Measurements from ENCODE around the gene SHFL.

Gene SHFL

GRCh38 chr19:10086591-10087192 lies 575 bp downstream of the SHFL start:
- ChIA-PET CTCF (no interaction called here), POLR2A (interaction anchor here (0.6 kb wide), 1 partner anchor 1620 kb away, joined by 5 read pairs; no protein-coding TSS in a partner anchor)
- no peak overlapping the region; the same call in 1 of the 2 replicates for H3K27ac ChIP-seq (ENCODE audit: extremely low read depth, low read depth, low read length)
- no peaks in the 10 kb centered on the region for H3K9me3 ChIP-seq (ENCODE audit: control insufficient read depth, insufficient read depth, low read depth, low read length)
- peak overlapping the region; percentile 57; the same call in 1 of the 2 replicates for H3K4me3 ChIP-seq (ENCODE audit: low read depth, low read length)
- TF ChIP-seq ZNF664 (tag by site-specific recombination; IDR thresholded peaks at IDR 0.05) = no peak
- no peak for TF ChIP-seq ZNF585B (tag by site-specific recombination; IDR thresholded peaks at IDR 0.05)
- no peak for TF ChIP-seq ZBTB20 (tag by site-specific recombination; IDR thresholded peaks at IDR 0.05)
- 0 out of 2 replicates have a peak, but pooled peaks have one; percentile 60 for TF ChIP-seq BCL11A (tag by site-specific recombination; IDR thresholded peaks at IDR 0.05; ENCODE audit: low read depth)
- peak; percentile 78; the same call in 1 of the 2 replicates for TF ChIP-seq BCL11B (tag by site-specific recombination; IDR thresholded peaks at IDR 0.05; ENCODE audit: low read depth)
- TF ChIP-seq ZNF560 (tag by site-specific recombination; IDR thresholded peaks at IDR 0.05; ENCODE audit: borderline replicate concordance) = no peak
- no peak for TF ChIP-seq GLIS1 (tag by site-specific recombination; IDR thresholded peaks at IDR 0.05)
- TF ChIP-seq ZNF548 (tag by site-specific recombination; IDR thresholded peaks at IDR 0.05) = no peak
- TF ChIP-seq ELK4 (IDR thresholded peaks at IDR 0.05; ENCODE audit: borderline replicate concordance, low read depth, low read length) = no peak
- H3K36me3 ChIP-seq (ENCODE audit: control insufficient read depth in 2 of 2, insufficient read depth in 1 of 2, low read length in 2 of 2) = no peaks in the 10 kb centered on the region
- H3K4me1 ChIP-seq (ENCODE audit: control insufficient read depth, insufficient read depth, low read length) = no peaks in the 10 kb centered on the region

DNA sequence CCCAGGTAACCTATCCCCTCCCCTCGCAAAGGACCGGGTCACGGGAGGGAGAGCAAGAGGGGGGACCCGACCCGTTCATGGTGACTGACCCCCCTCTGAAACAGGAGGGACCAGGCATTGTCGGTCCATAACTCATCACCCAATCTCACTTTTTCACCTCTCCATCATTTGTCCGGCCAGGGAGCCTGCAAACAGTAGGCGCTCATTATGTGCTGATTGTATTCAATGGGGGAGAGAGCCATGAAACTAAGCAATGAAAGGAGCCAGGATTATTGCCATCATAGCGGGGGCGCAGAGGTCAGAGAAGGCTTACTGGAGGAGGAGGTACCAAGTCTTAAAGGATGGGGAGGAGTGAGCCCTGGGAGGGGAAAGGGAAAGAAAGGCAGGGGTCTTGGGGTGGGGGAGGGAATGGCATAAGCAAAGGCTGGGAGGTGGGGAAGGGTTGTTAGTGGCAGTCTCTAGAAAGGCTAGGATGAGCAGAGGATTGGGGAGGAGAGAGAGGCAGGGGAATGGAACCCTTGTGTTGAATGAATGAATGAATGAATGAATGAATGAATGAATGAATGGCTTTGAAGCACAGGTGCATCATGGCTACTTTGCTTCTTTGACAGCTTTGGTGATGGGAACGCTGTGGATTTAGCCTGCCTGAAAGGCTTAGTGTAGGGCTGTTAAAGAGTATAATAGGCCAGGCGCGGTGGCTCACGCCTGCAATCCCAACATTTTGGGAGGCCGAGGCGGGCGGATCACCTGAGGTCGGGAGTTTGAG lies 1.4 kb downstream of the SHFL start:
- Histone ChIP-seq H3K4me1 (ENCODE audit: control insufficient read depth, insufficient read depth, low read length) (no peaks in the 10 kb centered on the region), H3K36me3 (ENCODE audit: control insufficient read depth in 2 of 2, insufficient read depth in 1 of 2, low read length in 2 of 2) (no peaks in the 10 kb centered on the region), H3K9me3 (ENCODE audit: control insufficient read depth, insufficient read depth, low read depth, low read length) (no peaks in the 10 kb centered on the region), H3K4me3 (ENCODE audit: low read depth, low read length) (no peak overlapping the region), H3K27ac (ENCODE audit: extremely low read depth, low read depth, low read length) (no peak overlapping the region)
- TF ChIP-seq ZNF792 (tag by site-specific recombination; IDR thresholded peaks at IDR 0.05) (0 out of 2 replicates have a peak, but pooled peaks have one; percentile 56), ZNF24 (tag by site-specific recombination; IDR thresholded peaks at IDR 0.05) (peak; percentile 98), HOXC10 (CRISPR knock-in tag; IDR thresholded peaks at IDR 0.05) (no peak)
- ChIA-PET CTCF (interaction anchor here (0.9 kb wide), 1 partner anchor 11 kb away, joined by 3 read pairs; no protein-coding TSS in a partner anchor), POLR2A (interaction anchor here (0.7 kb wide), 1 partner anchor 855 kb away, joined by 5 read pairs; no protein-coding TSS in a partner anchor)

- no peak overlapping the region for H3K27ac ChIP-seq (ENCODE audit: extremely low read depth, low read depth, low read length)
- CTCF ChIA-PET = no interaction called here
- no peak overlapping the region for H3K4me3 ChIP-seq (ENCODE audit: low read depth, low read length)
- no peaks in the 10 kb centered on the region for H3K4me1 ChIP-seq (ENCODE audit: control insufficient read depth, insufficient read depth, low read length)
- POLR2A ChIA-PET = no interaction called here
- H3K9me3 ChIP-seq (ENCODE audit: control insufficient read depth, insufficient read depth, low read depth, low read length) = no peaks in the 10 kb centered on the region
- H3K36me3 ChIP-seq (ENCODE audit: control insufficient read depth in 2 of 2, insufficient read depth in 1 of 2, low read length in 2 of 2) = no peaks in the 10 kb centered on the region
- TF ChIP-seq ZNF48 (tag by site-specific recombination; IDR thresholded peaks at IDR 0.05) (no peak), ZBTB20 (tag by site-specific recombination; IDR thresholded peaks at IDR 0.05) (no peak), ZFP37 (tag by site-specific recombination; IDR thresholded peaks at IDR 0.05) (no peak), PRDM10 (tag by site-specific recombination; IDR thresholded peaks at IDR 0.05) (no peak), GLI4 (tag by site-specific recombination; IDR thresholded peaks at IDR 0.05) (no peak), ZNF19 (tag by site-specific recombination; IDR thresholded peaks at IDR 0.05; ENCODE audit: low read depth) (no peak), ZNF175 (tag by site-specific recombination; IDR thresholded peaks at IDR 0.05) (no peak), GLIS1 (tag by site-specific recombination; IDR thresholded peaks at IDR 0.05) (no peak), ZNF140 (tag by site-specific recombination; IDR thresholded peaks at IDR 0.05) (no peak), ZNF629 (tag by site-specific recombination; IDR thresholded peaks at IDR 0.05) (no peak)
- TF ChIP-seq, protein P1, sequence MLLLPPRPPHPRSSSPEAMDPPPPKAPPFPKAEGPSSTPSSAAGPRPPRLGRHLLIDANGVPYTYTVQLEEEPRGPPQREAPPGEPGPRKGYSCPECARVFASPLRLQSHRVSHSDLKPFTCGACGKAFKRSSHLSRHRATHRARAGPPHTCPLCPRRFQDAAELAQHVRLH (tag by site-specific recombination; IDR thresholded peaks at IDR 0.05) = no peak
- TF ChIP-seq, protein P2, sequence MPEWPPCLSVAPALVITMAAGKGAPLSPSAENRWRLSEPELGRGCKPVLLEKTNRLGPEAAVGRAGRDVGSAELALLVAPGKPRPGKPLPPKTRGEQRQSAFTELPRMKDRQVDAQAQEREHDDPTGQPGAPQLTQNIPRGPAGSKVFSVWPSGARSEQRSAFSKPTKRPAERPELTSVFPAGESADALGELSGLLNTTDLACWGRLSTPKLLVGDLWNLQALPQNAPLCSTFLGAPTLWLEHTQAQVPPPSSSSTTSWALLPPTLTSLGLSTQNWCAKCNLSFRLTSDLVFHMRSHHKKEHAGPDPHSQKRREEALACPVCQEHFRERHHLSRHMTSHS (tag by site-specific recombination; IDR thresholded peaks at IDR 0.05) = no peak
- TF ChIP-seq, protein P3, sequence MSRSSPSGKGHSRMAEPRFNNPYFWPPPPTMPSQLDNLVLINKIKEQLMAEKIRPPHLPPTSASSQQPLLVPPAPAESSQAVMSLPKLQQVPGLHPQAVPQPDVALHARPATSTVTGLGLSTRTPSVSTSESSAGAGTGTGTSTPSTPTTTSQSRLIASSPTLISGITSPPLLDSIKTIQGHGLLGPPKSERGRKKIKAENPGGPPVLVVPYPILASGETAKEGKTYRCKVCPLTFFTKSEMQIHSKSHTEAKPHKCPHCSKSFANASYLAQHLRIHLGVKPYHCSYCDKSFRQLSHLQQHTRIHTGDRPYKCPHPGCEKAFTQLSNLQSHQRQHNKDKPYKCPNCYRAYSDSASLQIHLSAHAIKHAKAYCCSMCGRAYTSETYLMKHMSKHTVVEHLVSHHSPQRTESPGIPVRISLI (tag by site-specific recombination; IDR thresholded peaks at IDR 0.05) = no peak
These were observed 2.9 kb downstream of the SHFL start for GRCh38 chr19:10088949-10089554.

Data from HEK293 (cell line).